WTC11 (cell line): ENCODE measurements around the gene STIM2. TPM values are rescaled to one million over a fixed set of nuclear protein-coding genes. Genes with fewer than 3 reads are reported as not detected.

ENCODE experiments used
- ATAC-seq: fragments of 200-7000 bp; cut with Tn5 transposase; 2 replicates; pipeline ENCODE4 v1.10.0; 2021; ENCODE audit warnings: mild to moderate bottlenecking, moderate library complexity
- CTCF ChIA-PET: fragments of 300-600 bp; sonication (Branson Sonifier 250); formaldehyde crosslinking; loops from one replicate; lab custom pipeline; 2021; ENCODE audit warnings: antibody characterized with exemption; lab: Charles Lee
- POLR2A ChIA-PET: fragments of 350-600 bp; sonication (Branson Sonifier 250); formaldehyde crosslinking; loops from one replicate; lab custom pipeline; 2021; ENCODE audit warnings: antibody characterized with exemption; lab: Charles Lee
- DNase-seq: peaks from one replicate; pipeline ENCODE4 v3.0.0; 2021; ENCODE audit warnings: low spot score
- H3K27ac Mint-ChIP-seq: 2 replicates; pipeline ENCODE4 v1.8.0; 2021; ENCODE audit warnings: mixed read lengths
- H3K27me3 Mint-ChIP-seq: 2 replicates; pipeline ENCODE4 v1.8.0; 2021; ENCODE audit warnings: low read depth, mild to moderate bottlenecking, moderate library complexity, mixed read lengths
- H3K36me3 Mint-ChIP-seq: 2 replicates; pipeline ENCODE4 v1.8.0; 2021; ENCODE audit warnings: mixed read lengths
- H3K4me1 Mint-ChIP-seq: 2 replicates; pipeline ENCODE4 v1.8.0; 2022; ENCODE audit warnings: mixed read lengths
- H3K4me3 Mint-ChIP-seq: 2 replicates; pipeline ENCODE4 v1.8.0; 2021; ENCODE audit warnings: mild to moderate bottlenecking, moderate library complexity, mixed read lengths
- H3K9me3 Mint-ChIP-seq: 2 replicates; pipeline ENCODE4 v1.8.0; 2021; ENCODE audit warnings: mixed read lengths
- CREM ChIP-seq: sonication (generic); formaldehyde crosslinking; IDR thresholded peaks from 2 replicates; pipeline ENCODE4 v1.8.1; 2022; ENCODE audit warnings: mild to moderate bottlenecking, missing genetic modification reagents, moderate library complexity
- ESRRA ChIP-seq: sonication (generic); formaldehyde crosslinking; IDR thresholded peaks from 2 replicates; pipeline ENCODE4 v1.8.1; 2022; ENCODE audit warnings: mild to moderate bottlenecking, missing genetic modification reagents, borderline replicate concordance
- IRF1 ChIP-seq: sonication (generic); formaldehyde crosslinking; IDR thresholded peaks from 2 replicates; pipeline ENCODE4 v1.8.0; 2023; ENCODE audit warnings: missing genetic modification reagents
- NFYB ChIP-seq: sonication (generic); formaldehyde crosslinking; conservative IDR thresholded peaks from 2 replicates; pipeline ENCODE4 v1.8.0; 2022; ENCODE audit warnings: low read depth, missing genetic modification reagents
- TEAD4 ChIP-seq: sonication (generic); formaldehyde crosslinking; IDR thresholded peaks from 2 replicates; pipeline ENCODE4 v1.8.0; 2022; ENCODE audit warnings: mild to moderate bottlenecking, missing genetic modification reagents
- USF1 ChIP-seq: sonication (generic); formaldehyde crosslinking; IDR thresholded peaks from 2 replicates; pipeline ENCODE4 v1.8.0; 2022; ENCODE audit warnings: mild to moderate bottlenecking, missing genetic modification reagents
- ZNF219 ChIP-seq: sonication (generic); formaldehyde crosslinking; IDR thresholded peaks from 2 replicates; pipeline ENCODE4 v1.8.0; 2023; ENCODE audit warnings: missing genetic modification reagents, mild to moderate bottlenecking, borderline replicate concordance
- ZNF232 ChIP-seq: sonication (generic); formaldehyde crosslinking; IDR thresholded peaks from 2 replicates; pipeline ENCODE4 v1.8.0; 2022; ENCODE audit warnings: mild to moderate bottlenecking, missing genetic modification reagents
- ZNF425 ChIP-seq: fragments of 250-450 bp; sonication (Bioruptor Pico); conservative IDR thresholded peaks from 2 replicates; pipeline ENCODE4 v1.9.0; 2021; ENCODE audit warnings: mild to moderate bottlenecking
- ZNF532 ChIP-seq: fragments of 250-450 bp; sonication (Bioruptor Pico); IDR thresholded peaks from 2 replicates; pipeline ENCODE4 v1.9.0; 2021; ENCODE audit warnings: mild to moderate bottlenecking, borderline replicate concordance
- total RNA-seq: library from RNA; stranded (reverse); gene quantifications from 3 replicates; pipeline ENCODE4 v1.2.3, GENCODE V29; 2021

The STIM2 gene
- total RNA-seq, 1 experiment from 2014 or later: 22.4 TPM

- TF ChIP-seq ZNF425 (CRISPR knock-in tag) (no peak), IRF1 (CRISPR knock-in tag) (no peak), NFYB (CRISPR knock-in tag) (no peak), USF1 (CRISPR knock-in tag) (no peak)
- TF ChIP-seq, all 79 proteins: peak for 0
These were observed 882 bp upstream of the STIM2 start (continued) for GRCh38 chr4:26859762-26860156.

- TF ChIP-seq ZNF232 (CRISPR knock-in tag) (peak; percentile 75; the same call in 1 of the 2 replicates), ESRRA (CRISPR knock-in tag) (0 out of 2 replicates have a peak, but pooled peaks have one; percentile 13), ZNF219 (CRISPR knock-in tag) (peak; percentile 37; the same call in 1 of the 2 replicates), ZNF532 (CRISPR knock-in tag) (no peak)
- ChIA-PET CTCF (interaction anchor here (0.7 to 1.8 kb wide), 9 partner anchors 31 to 909 kb away, joined by 3 to 9 read pairs (median 3); no protein-coding TSS in a partner anchor), POLR2A (interaction anchor here (0.6 to 0.7 kb wide), 5 partner anchors 39 to 831 kb away, joined by 3 to 5 read pairs (median 5); no protein-coding TSS in a partner anchor)
- Mint-ChIP-seq H3K27ac (no peak overlapping the region), H3K4me1 (peaks cover 61% of the 10 kb centered on the region), H3K9me3 (no peaks in the 10 kb centered on the region), H3K4me3 (peak overlapping the region; percentile 94), H3K27me3 (peaks cover 7% of the 10 kb centered on the region; the same call in 1 of the 2 replicates), H3K36me3 (no peaks in the 10 kb centered on the region)
- ATAC-seq (peak; percentile 5), DNase-seq (peak; percentile 55)
These were observed 337 bp downstream of the STIM2 start for GRCh38 chr4:26860922-26861433.

- Mint-ChIP-seq H3K4me3 (peak overlapping the region; percentile 94), H3K9me3 (no peaks in the 10 kb centered on the region), H3K4me1 (peaks cover 67% of the 10 kb centered on the region), H3K27ac (peak overlapping the region; percentile 81), H3K27me3 (peaks cover 7% of the 10 kb centered on the region; the same call in 1 of the 2 replicates), H3K36me3 (no peaks in the 10 kb centered on the region)
- TF ChIP-seq CREM (CRISPR knock-in tag): peak; percentile 44; the same call in 1 of the 2 replicates
- TF ChIP-seq TEAD4 (CRISPR knock-in tag): no peak
- CTCF ChIA-PET: interaction anchor here (0.9 to 1.7 kb wide), 5 partner anchors 73 to 536 kb away, joined by 3 to 9 read pairs (median 3); no protein-coding TSS in a partner anchor
- ATAC-seq: peak; percentile 12
- POLR2A ChIA-PET: interaction anchor here (0.6 to 1.0 kb wide), 4 partner anchors 12 to 832 kb away, joined by 3 to 7 read pairs (median 5); no protein-coding TSS in a partner anchor
- DNase-seq: peak; percentile 70
These were observed 969 bp downstream of the STIM2 start for GRCh38 chr4:26861434-26862186.
